ENCODE results near the gene ZNF324.

DNA sequence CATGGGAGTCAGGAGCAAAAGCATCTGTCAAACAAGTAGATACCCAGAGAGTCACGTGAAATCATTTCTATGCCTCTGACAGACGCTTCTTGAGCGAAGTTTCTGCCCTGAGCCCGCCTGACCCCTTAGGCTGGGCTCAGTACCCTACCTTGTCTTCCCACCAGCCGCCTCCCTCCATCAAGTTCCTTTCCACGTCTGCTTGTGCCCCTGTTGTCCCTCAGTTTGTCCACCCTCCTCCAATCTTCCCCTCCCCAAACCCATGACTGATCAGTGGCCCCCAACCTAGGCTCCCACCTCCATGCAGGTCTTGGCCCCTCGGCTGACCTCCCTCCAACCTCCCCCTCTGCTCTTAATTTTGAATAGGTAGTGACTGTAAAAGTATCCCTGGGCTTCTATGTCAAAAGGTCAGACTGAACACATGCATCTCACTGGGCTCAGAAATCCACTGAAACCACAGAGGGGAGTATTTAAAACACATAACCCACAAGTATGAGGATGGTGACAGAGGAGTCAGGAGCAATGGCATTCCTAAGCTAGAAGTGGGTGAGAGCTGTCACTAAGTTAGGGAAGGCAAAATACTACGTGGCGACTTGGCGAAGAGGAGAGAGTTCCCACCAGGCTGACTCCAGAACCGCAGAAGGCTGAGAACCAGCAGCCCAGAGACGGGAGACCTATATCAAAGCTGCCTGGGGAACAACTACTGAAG lies 7.6 kb downstream of the ZNF324 start:
- TF ChIP-seq, protein P1, sequence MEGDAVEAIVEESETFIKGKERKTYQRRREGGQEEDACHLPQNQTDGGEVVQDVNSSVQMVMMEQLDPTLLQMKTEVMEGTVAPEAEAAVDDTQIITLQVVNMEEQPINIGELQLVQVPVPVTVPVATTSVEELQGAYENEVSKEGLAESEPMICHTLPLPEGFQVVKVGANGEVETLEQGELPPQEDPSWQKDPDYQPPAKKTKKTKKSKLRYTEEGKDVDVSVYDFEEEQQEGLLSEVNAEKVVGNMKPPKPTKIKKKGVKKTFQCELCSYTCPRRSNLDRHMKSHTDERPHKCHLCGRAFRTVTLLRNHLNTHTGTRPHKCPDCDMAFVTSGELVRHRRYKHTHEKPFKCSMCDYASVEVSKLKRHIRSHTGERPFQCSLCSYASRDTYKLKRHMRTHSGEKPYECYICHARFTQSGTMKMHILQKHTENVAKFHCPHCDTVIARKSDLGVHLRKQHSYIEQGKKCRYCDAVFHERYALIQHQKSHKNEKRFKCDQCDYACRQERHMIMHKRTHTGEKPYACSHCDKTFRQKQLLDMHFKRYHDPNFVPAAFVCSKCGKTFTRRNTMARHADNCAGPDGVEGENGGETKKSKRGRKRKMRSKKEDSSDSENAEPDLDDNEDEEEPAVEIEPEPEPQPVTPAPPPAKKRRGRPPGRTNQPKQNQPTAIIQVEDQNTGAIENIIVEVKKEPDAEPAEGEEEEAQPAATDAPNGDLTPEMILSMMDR (conservative IDR thresholded peaks at IDR 0.05; ENCODE audit: low read length): no peak
- TF ChIP-seq EZH2phosphoT487 (IDR thresholded peaks at IDR 0.05; ENCODE audit: borderline replicate concordance): no peak
